Measurements from ENCODE around the gene COL20A1. TPM values are rescaled to one million over a fixed set of nuclear protein-coding genes. Genes with fewer than 3 reads are reported as not detected.

The COL20A1 gene
- total RNA-seq, 1 donor: not detected

GRCh38 chr20:63255931-63256704 lies 36.9 kb upstream of the COL20A1 start:
- no peaks in the 10 kb centered on the region for H3K4me1 ChIP-seq (ENCODE audit: insufficient read depth, low read length)
- H3K4me3 ChIP-seq (ENCODE audit: low read length): no peak overlapping the region
- H3K9me3 ChIP-seq (ENCODE audit: low read depth, low read length): no peaks in the 10 kb centered on the region
- H3K27me3 ChIP-seq (ENCODE audit: insufficient read depth, low read length): peaks cover 17% of the 10 kb centered on the region

- peaks cover 17% of the 10 kb centered on the region for H3K27me3 ChIP-seq (ENCODE audit: insufficient read depth, low read length)
- no peaks in the 10 kb centered on the region for H3K4me1 ChIP-seq (ENCODE audit: insufficient read depth, low read length)
Measured at GRCh38 chr20:63256954-63257353, 36.0 kb upstream of the COL20A1 start.

GRCh38 chr20:63257629-63258028 lies 35.4 kb upstream of the COL20A1 start:
- Histone ChIP-seq H3K9me3 (ENCODE audit: low read depth, low read length) (no peaks in the 10 kb centered on the region), H3K4me1 (ENCODE audit: insufficient read depth, low read length) (no peaks in the 10 kb centered on the region), H3K27me3 (ENCODE audit: insufficient read depth, low read length) (peaks cover 17% of the 10 kb centered on the region), H3K4me3 (ENCODE audit: low read length) (no peak overlapping the region)

More at GRCh38 chr20:63256954-63257353, 36.0 kb upstream of the COL20A1 start:
- Histone ChIP-seq H3K9me3 (ENCODE audit: low read depth, low read length) (no peaks in the 10 kb centered on the region), H3K4me3 (ENCODE audit: low read length) (no peak overlapping the region)

- Histone ChIP-seq H3K27me3 (ENCODE audit: insufficient read depth, low read length) (peaks cover 10% of the 10 kb centered on the region), H3K9me3 (ENCODE audit: low read depth, low read length) (no peaks in the 10 kb centered on the region), H3K4me3 (ENCODE audit: low read length) (no peak overlapping the region), H3K4me1 (ENCODE audit: insufficient read depth, low read length) (no peaks in the 10 kb centered on the region)
Measured at GRCh38 chr20:63258781-63259180, 34.2 kb upstream of the COL20A1 start.

GRCh38 chr20:63259734-63260460 lies 33.1 kb upstream of the COL20A1 start:
- no peaks in the 10 kb centered on the region for H3K9me3 ChIP-seq (ENCODE audit: low read depth, low read length)
- H3K27me3 ChIP-seq (ENCODE audit: insufficient read depth, low read length): peaks cover 7% of the 10 kb centered on the region
- H3K4me3 ChIP-seq (ENCODE audit: low read length): no peak overlapping the region
- no peaks in the 10 kb centered on the region for H3K4me1 ChIP-seq (ENCODE audit: insufficient read depth, low read length)

GRCh38 chr20:63260521-63260920 lies 32.5 kb upstream of the COL20A1 start:
- Histone ChIP-seq H3K4me3 (ENCODE audit: low read length) (no peak overlapping the region), H3K4me1 (ENCODE audit: insufficient read depth, low read length) (no peaks in the 10 kb centered on the region), H3K9me3 (ENCODE audit: low read depth, low read length) (no peaks in the 10 kb centered on the region), H3K27me3 (ENCODE audit: insufficient read depth, low read length) (peaks cover under 1% of the 10 kb centered on the region)

- no peaks in the 10 kb centered on the region for H3K4me1 ChIP-seq (ENCODE audit: insufficient read depth, low read length)
- H3K4me3 ChIP-seq (ENCODE audit: low read length): no peak overlapping the region
- no peaks in the 10 kb centered on the region for H3K27me3 ChIP-seq (ENCODE audit: insufficient read depth, low read length)
- H3K9me3 ChIP-seq (ENCODE audit: low read depth, low read length): no peaks in the 10 kb centered on the region
Measured at GRCh38 chr20:63261060-63261794, 31.8 kb upstream of the COL20A1 start.

GRCh38 chr20:63261795-63262528 lies 31.0 kb upstream of the COL20A1 start:
- H3K4me3 ChIP-seq (ENCODE audit: low read length): no peak overlapping the region
- H3K27me3 ChIP-seq (ENCODE audit: insufficient read depth, low read length): no peaks in the 10 kb centered on the region
- H3K9me3 ChIP-seq (ENCODE audit: low read depth, low read length): no peaks in the 10 kb centered on the region

GRCh38 chr20:63262836-63263235 lies 30.1 kb upstream of the COL20A1 start:
- Histone ChIP-seq H3K4me1 (ENCODE audit: insufficient read depth, low read length) (no peaks in the 10 kb centered on the region), H3K4me3 (ENCODE audit: low read length) (no peak overlapping the region), H3K27me3 (ENCODE audit: insufficient read depth, low read length) (no peaks in the 10 kb centered on the region), H3K9me3 (ENCODE audit: low read depth, low read length) (no peaks in the 10 kb centered on the region)

More at GRCh38 chr20:63261795-63262528, 31.0 kb upstream of the COL20A1 start:
- H3K4me1 ChIP-seq (ENCODE audit: insufficient read depth, low read length): no peaks in the 10 kb centered on the region

- Histone ChIP-seq H3K27me3 (ENCODE audit: insufficient read depth, low read length) (no peaks in the 10 kb centered on the region), H3K4me1 (ENCODE audit: insufficient read depth, low read length) (no peaks in the 10 kb centered on the region), H3K9me3 (ENCODE audit: low read depth, low read length) (no peaks in the 10 kb centered on the region), H3K4me3 (ENCODE audit: low read length) (no peak overlapping the region)
Measured at GRCh38 chr20:63264000-63264399, 29.0 kb upstream of the COL20A1 start.

GRCh38 chr20:63264519-63264918 lies 28.5 kb upstream of the COL20A1 start:
- Histone ChIP-seq H3K27me3 (ENCODE audit: insufficient read depth, low read length) (no peaks in the 10 kb centered on the region), H3K4me1 (ENCODE audit: insufficient read depth, low read length) (no peaks in the 10 kb centered on the region), H3K4me3 (ENCODE audit: low read length) (no peak overlapping the region), H3K9me3 (ENCODE audit: low read depth, low read length) (no peaks in the 10 kb centered on the region)

- H3K27me3 ChIP-seq (ENCODE audit: insufficient read depth, low read length): no peaks in the 10 kb centered on the region
Measured at GRCh38 chr20:63265891-63266515, 27.0 kb upstream of the COL20A1 start.

GRCh38 chr20:63267691-63268090 lies 25.3 kb upstream of the COL20A1 start:
- no peaks in the 10 kb centered on the region for H3K27me3 ChIP-seq (ENCODE audit: insufficient read depth, low read length)
- no peak overlapping the region for H3K4me3 ChIP-seq (ENCODE audit: low read length)
- H3K4me1 ChIP-seq (ENCODE audit: insufficient read depth, low read length): peaks cover 7% of the 10 kb centered on the region
- no peaks in the 10 kb centered on the region for H3K9me3 ChIP-seq (ENCODE audit: low read depth, low read length)

More at GRCh38 chr20:63265891-63266515, 27.0 kb upstream of the COL20A1 start:
- Histone ChIP-seq H3K4me1 (ENCODE audit: insufficient read depth, low read length) (no peaks in the 10 kb centered on the region), H3K4me3 (ENCODE audit: low read length) (no peak overlapping the region), H3K9me3 (ENCODE audit: low read depth, low read length) (no peaks in the 10 kb centered on the region)

GRCh38 chr20:63268256-63268655 lies 24.7 kb upstream of the COL20A1 start:
- H3K4me1 ChIP-seq (ENCODE audit: insufficient read depth, low read length): peaks cover 9% of the 10 kb centered on the region
- no peaks in the 10 kb centered on the region for H3K9me3 ChIP-seq (ENCODE audit: low read depth, low read length)
- no peak overlapping the region for H3K4me3 ChIP-seq (ENCODE audit: low read length)
- no peaks in the 10 kb centered on the region for H3K27me3 ChIP-seq (ENCODE audit: insufficient read depth, low read length)

Data from mononuclear cell (primary cell).